Panc1 (cell line): Measurements from ENCODE around the gene AMIGO3. TPM values are rescaled to one million over a fixed set of nuclear protein-coding genes. Genes with fewer than 3 reads are reported as not detected.

Experiments used
- ATAC-seq: fragments of 200-7000 bp; cut with Tn5 transposase; 2 replicates; pipeline ENCODE4 v1.9.1; 2020; ENCODE audit warnings: mild to moderate bottlenecking, moderate library complexity
- Bru-seq: library from RNA; stranded (reverse); fragments of 400-500 nt; gene quantifications from one replicate; lab custom pipeline; 2021; lab: Mats Ljungman, UMichigan
- BruChase-seq, 2 experiments: library from RNA; stranded (reverse); fragments of 400-500 nt; gene quantifications; one replicate each; lab custom pipeline; 2021; lab: Mats Ljungman, UMichigan
- BruUV-seq: library from RNA; stranded (reverse); fragments of 400-500 nt; replicated peaks from 2 replicates; lab custom pipeline; 2021; lab: Mats Ljungman, UMichigan
- CTCF ChIA-PET: fragments of 300-600 bp; sonication (Branson Sonifier 250); formaldehyde crosslinking; loops from one replicate; lab custom pipeline; 2022; ENCODE audit warnings: antibody characterized with exemption; lab: Charles Lee
- POLR2A ChIA-PET: fragments of 300-600 bp; sonication (Branson Sonifier 250); formaldehyde crosslinking; loops from one replicate; lab custom pipeline; 2022; ENCODE audit warnings: antibody characterized with exemption; lab: Charles Lee
- DNase-seq: peaks from one replicate; pipeline ENCODE4 v3.0.0-alpha.2; 2010; ENCODE audit warnings: low read depth, low spot score
- H3K27ac ChIP-seq: 2 replicates; pipeline ENCODE4 v1.5.1; 2011; ENCODE audit warnings: mild to moderate bottlenecking, low read length, inconsistent platforms
- H3K27me3 ChIP-seq: fragments of 200-500 bp; sonication (Bioruptor generic); 2 replicates; pipeline ENCODE4 v1.6.0; 2014; ENCODE audit warnings: low read length, inconsistent platforms; ENCODE audit not compliant: control insufficient read depth, insufficient read depth
- H3K36me3 ChIP-seq: fragments of 200-500 bp; sonication (Bioruptor generic); 2 replicates; pipeline ENCODE4 v1.5.1; 2014; ENCODE audit warnings: inconsistent platforms, mild to moderate bottlenecking, low read length, moderate library complexity; ENCODE audit not compliant: control insufficient read depth, insufficient read depth
- H3K4me1 ChIP-seq: 2 replicates; pipeline ENCODE4 v1.5.1; 2011; ENCODE audit warnings: inconsistent platforms, mild to moderate bottlenecking, low read length, moderate library complexity; ENCODE audit not compliant: control insufficient read depth, insufficient read depth
- H3K4me3 ChIP-seq, 2 experiments: 2 replicates each; pipeline ENCODE4 v1.5.1; 2011 to 2012; ENCODE audit warnings: low read depth in 2 of 2, low read length in 2 of 2, mild to moderate bottlenecking in 2 of 2, inconsistent platforms in 1 of 2, moderate library complexity in 1 of 2
- H3K9me3 ChIP-seq: fragments of 200-500 bp; sonication (Bioruptor generic); 2 replicates; pipeline ENCODE4 v1.5.1; 2014; ENCODE audit warnings: low read depth, mild to moderate bottlenecking, inconsistent platforms, low read length, moderate library complexity; ENCODE audit not compliant: control insufficient read depth, insufficient read depth
- CTCF ChIP-seq: fragments of 450-650 bp; IDR thresholded peaks from 2 replicates; pipeline ENCODE4 v1.5.1; 2017; ENCODE audit warnings: mild to moderate bottlenecking
- POLR2AphosphoS5 ChIP-seq: IDR thresholded peaks from 2 replicates; pipeline ENCODE4 v1.6.1; 2012; ENCODE audit warnings: mild to moderate bottlenecking, low read depth, low read length, moderate library complexity
- REST ChIP-seq, 2 experiments: IDR thresholded peaks; 2 replicates each; pipeline ENCODE4 v1.6.1; 2011 to 2012; ENCODE audit warnings: low read depth in 2 of 2, control low read depth in 1 of 2, low read length in 1 of 2, mild to moderate bottlenecking in 1 of 2, moderate library complexity in 1 of 2; ENCODE audit not compliant: insufficient read depth in 1 of 2
- SIN3A ChIP-seq: IDR thresholded peaks from 2 replicates; pipeline ENCODE4 v1.6.1; 2012; ENCODE audit warnings: low read depth, mild to moderate bottlenecking, low read length, moderate library complexity, borderline replicate concordance; ENCODE audit not compliant: insufficient read depth
- TCF7L2 ChIP-seq: IDR thresholded peaks from 2 replicates; pipeline ENCODE4 v1.6.1; 2011; ENCODE audit warnings: mild to moderate bottlenecking, low read depth, low read length, inconsistent platforms
- in situ Hi-C: cut with HindIII; loops from 2 replicates; pipeline ENCODE4 v1.10.0; 2016; ENCODE audit warnings: low sequenced_read_pairs, low pct_unique_long_range_greater_than_20kb
- intact Hi-C: fragments of 100-400 bp; cut with micrococcal nuclease; formaldehyde crosslinking; loops from one replicate; pipeline ENCODE4 v1.10.0; 2022; ENCODE audit not compliant: unreplicated experiment
- long read RNA-seq: library from polyadenylated mRNA; unstranded; transcript quantifications from one replicate; pipeline ENCODE4 v2.0.0, GENCODE V29; 2021; ENCODE audit not compliant: unreplicated experiment
- polyA plus RNA-seq: library from polyadenylated mRNA; unstranded; fragments of >200 nt; gene quantifications from one replicate; pipeline ENCODE4 v1.2.1, GENCODE V29; 2012; ENCODE audit warnings: missing spikeins; ENCODE audit not compliant: insufficient read length
- total RNA-seq: library from RNA; stranded (reverse); gene quantifications from one replicate; pipeline ENCODE4 v1.2.1, GENCODE V29; 2021; ENCODE audit not compliant: unreplicated experiment

The AMIGO3 gene
- 0.72 TPM for total RNA-seq
- polyA plus RNA-seq: 4.9 TPM
- Bru-seq, nascent RNA: not detected
- BruChase-seq, experiment 1, labeled RNA remaining after a 2-hour chase: percentile 40 among the genes with signal in this experiment
- BruChase-seq, experiment 2, labeled RNA remaining after a 6-hour chase: percentile 44 among the genes with signal in this experiment
- long read RNA-seq, transcript AMIGO3-201 (1 exons, 2,862 nt): major isoform, 7 of 7 reads
- long read RNA-seq, partial matches to known transcripts: 0 of 7 reads
- long read RNA-seq, other reads (novel, unspliced or antisense): 0 of 7 reads

- H3K4me3 ChIP-seq: peak within 1 kb of the TSS; percentile 24 to 31
- POLR2A ChIA-PET: no interaction called here
- ATAC-seq (peak; percentile 68), DNase-seq (peak; percentile 22)
- H3K27ac ChIP-seq: peak within 1 kb of the TSS; percentile 17; the same call in 1 of the 2 replicates
- BruUV-seq: no TSS peak
- intact Hi-C loops (no loop called here), in situ Hi-C loops (no loop called here)
- peaks cover 3% of the 10 kb centered on the region for H3K36me3 ChIP-seq
- TF ChIP-seq TCF7L2: no peak
- peak; percentile 58; the same call in 1 of the 2 replicates for TF ChIP-seq POLR2AphosphoS5
- H3K9me3 ChIP-seq: no peaks in the 10 kb centered on the region
- H3K4me1 ChIP-seq: peaks cover 9% of the 10 kb centered on the region
- no peaks in the 10 kb centered on the region for H3K27me3 ChIP-seq
- CTCF ChIA-PET: no interaction called here
These were observed at the start of gene AMIGO3 for GRCh38 chr3:49719214-49719884. AMIGO3 (minus strand) TSS chr3:49719684; CDS start chr3:49719465, 219 bp downstream.

- BruUV-seq: no TSS peak
- no peak for DNase-seq
- Histone ChIP-seq H3K36me3 (no peaks in the 10 kb centered on the region), H3K27me3 (no peaks in the 10 kb centered on the region), H3K4me3 (no peak overlapping the region), H3K27ac (no peak overlapping the region), H3K9me3 (no peaks in the 10 kb centered on the region), H3K4me1 (no peaks in the 10 kb centered on the region)
- CTCF ChIA-PET: no interaction called here
- no peak for ATAC-seq
- TF ChIP-seq SIN3A: no peak
- TF ChIP-seq REST (IDR thresholded peaks at IDR 0.05; ENCODE audit: insufficient read depth in 1 of 2, low read depth in 2 of 2, low read length in 1 of 2): no peak
- TF ChIP-seq TCF7L2: no peak
- TF ChIP-seq POLR2AphosphoS5: no peak
- no peak for TF ChIP-seq CTCF
- in situ Hi-C loops (no loop called here), intact Hi-C loops (no loop called here)
- POLR2A ChIA-PET: no interaction called here
These were observed 44.5 kb upstream of the AMIGO3 start for GRCh38 chr3:49763981-49764380.
